Transverse colon (tissue), 4 donors: ENCODE results near the gene FAH. TPM values are rescaled to one million over a fixed set of nuclear protein-coding genes. Genes with fewer than 3 reads are reported as not detected.

Source experiments
- DNase-seq: peaks from one replicate; pipeline ENCODE4 v3.0.0-alpha.2; 2019
- H3K27ac ChIP-seq, 4 donors: fragments of 200-600 bp; sonication (generic); 2 replicates each; pipeline ENCODE4 v1.5.1; 2016 to 2018; ENCODE audit warnings: inconsistent platforms in 4 of 4
- H3K27me3 ChIP-seq: fragments of 200-600 bp; sonication (generic); 2 replicates; pipeline ENCODE4 v1.5.1; 2017; ENCODE audit warnings: inconsistent platforms
- H3K36me3 ChIP-seq, 4 donors: fragments of 200-600 bp; sonication (generic); 2 replicates each; pipeline ENCODE4 v1.5.1; 2017 to 2019; ENCODE audit warnings: inconsistent platforms in 4 of 4
- H3K4me1 ChIP-seq, 4 donors: fragments of 200-600 bp; sonication (generic); 2 replicates each; pipeline ENCODE4 v1.5.1; 2017 to 2020; ENCODE audit warnings: inconsistent platforms in 4 of 4
- H3K4me3 ChIP-seq, 4 donors: fragments of 200-600 bp; sonication (generic); 1 replicate in 1 of 4; 2 replicates in 3 of 4; pipeline versions ENCODE4 v1.5.1 to v1.6.1; 2017 to 2019; ENCODE audit warnings: inconsistent platforms in 4 of 4
- H3K9me3 ChIP-seq, 2 donors: fragments of 200-600 bp; sonication (generic); 2 replicates each; pipeline ENCODE4 v1.5.1; 2017 to 2019; ENCODE audit warnings: inconsistent platforms in 2 of 2
- EP300 ChIP-seq: sonication (generic); formaldehyde crosslinking; IDR thresholded peaks from one replicate; pipeline ENCODE4 v1.6.1; 2017; ENCODE audit warnings: antibody characterized with exemption, low read depth
- POLR2A ChIP-seq: fragments of 450-650 bp; IDR thresholded peaks from one replicate; pipeline ENCODE4 v1.6.1; 2016; ENCODE audit warnings: antibody characterized with exemption, mild to moderate bottlenecking, moderate library complexity
- POLR2AphosphoS5 ChIP-seq, 3 donors: sonication (generic); formaldehyde crosslinking; IDR thresholded peaks; one replicate each; pipeline ENCODE4 v1.6.1; 2016; ENCODE audit warnings: antibody characterized with exemption in 3 of 3
- WGBS, 2 donors: methylation state at CpG; one replicate each; pipeline ENCODE4 v1.1.5; 2018; ENCODE audit warnings: low coverage in 1 of 2; 5-methylcytosine and 5-hydroxymethylcytosine counted together
- in situ Hi-C, 4 donors: fragments of 200-750 bp; cut with MboI; loops; one replicate each; pipeline versions ENCODE4 v1.15.0 to v1.15.1; 2017; ENCODE audit warnings: low sequenced_read_pairs in 3 of 4, low pct_ligation_motif_present in 1 of 4, low pct_unique_long_range_greater_than_20kb in 1 of 4
- intact Hi-C: fragments of 100-400 bp; cut with DNase I; formaldehyde crosslinking; loops from one replicate; pipeline ENCODE4 v1.15.1; 2023; ENCODE audit warnings: low total_unique reads
- total RNA-seq, 4 donors: library from RNA; depleted of rRNA; stranded (reverse); fragments of >200 nt; gene quantifications; one replicate each; pipeline ENCODE4 v1.1.0, GENCODE V29; 2016
- TF ChIP-seq, protein P1 (sequence below), 5 experiments: fragments of 200-600 bp in 3 of 5; fragments of 450-650 bp in 2 of 5; sonication (generic) in 3 of 5; IDR thresholded peaks; 1 replicate in 2 of 5; 2 replicates in 3 of 5; pipeline ENCODE4 v1.5.1; 2016 to 2017; ENCODE audit warnings: antibody characterized with exemption in 5 of 5, inconsistent platforms in 3 of 5, mild to moderate bottlenecking in 2 of 5, moderate library complexity in 1 of 5

The FAH gene
- total RNA-seq, 4 donors from 2014 or later = 5.6 to 10.6 (median 8.7) TPM

DNA sequence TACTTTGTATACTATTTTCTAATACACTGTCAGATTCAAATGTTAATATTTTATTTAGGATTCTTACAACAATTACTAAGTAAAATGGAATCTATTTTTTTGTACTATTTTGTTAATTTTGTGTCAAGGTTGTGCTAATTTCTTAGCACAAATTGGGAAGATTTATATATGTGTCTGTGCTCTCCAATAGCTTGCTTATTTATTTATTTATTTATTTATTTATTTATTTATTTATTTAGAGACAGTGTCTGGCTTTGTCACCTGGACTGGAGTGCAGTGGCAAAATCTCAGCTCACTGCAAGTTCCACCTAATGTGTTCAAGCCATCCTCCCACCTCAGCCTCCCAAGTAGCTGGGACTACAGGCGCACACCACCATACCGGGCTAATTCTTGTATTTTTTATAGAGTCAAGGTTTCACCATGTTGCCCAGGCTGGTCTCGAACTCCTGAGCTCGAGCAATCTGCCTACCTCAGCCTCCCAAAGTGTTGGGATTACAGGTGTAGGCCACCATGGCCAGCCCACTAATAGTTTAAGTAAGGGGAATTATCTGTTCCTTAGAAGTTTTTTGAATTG, 64.6 kb downstream of the FAH start:
- Histone ChIP-seq H3K27ac (no peak overlapping the region), H3K4me1 (no peaks in the 10 kb centered on the region), H3K36me3 (no peaks in the 10 kb centered on the region), H3K27me3 (no peaks in the 10 kb centered on the region), H3K9me3 (no peaks in the 10 kb centered on the region), H3K4me3 (no peak overlapping the region)
- DNase-seq = no peak
- in situ Hi-C loops (no loop called here), intact Hi-C loops (no loop called here)
- TF ChIP-seq, protein P1, sequence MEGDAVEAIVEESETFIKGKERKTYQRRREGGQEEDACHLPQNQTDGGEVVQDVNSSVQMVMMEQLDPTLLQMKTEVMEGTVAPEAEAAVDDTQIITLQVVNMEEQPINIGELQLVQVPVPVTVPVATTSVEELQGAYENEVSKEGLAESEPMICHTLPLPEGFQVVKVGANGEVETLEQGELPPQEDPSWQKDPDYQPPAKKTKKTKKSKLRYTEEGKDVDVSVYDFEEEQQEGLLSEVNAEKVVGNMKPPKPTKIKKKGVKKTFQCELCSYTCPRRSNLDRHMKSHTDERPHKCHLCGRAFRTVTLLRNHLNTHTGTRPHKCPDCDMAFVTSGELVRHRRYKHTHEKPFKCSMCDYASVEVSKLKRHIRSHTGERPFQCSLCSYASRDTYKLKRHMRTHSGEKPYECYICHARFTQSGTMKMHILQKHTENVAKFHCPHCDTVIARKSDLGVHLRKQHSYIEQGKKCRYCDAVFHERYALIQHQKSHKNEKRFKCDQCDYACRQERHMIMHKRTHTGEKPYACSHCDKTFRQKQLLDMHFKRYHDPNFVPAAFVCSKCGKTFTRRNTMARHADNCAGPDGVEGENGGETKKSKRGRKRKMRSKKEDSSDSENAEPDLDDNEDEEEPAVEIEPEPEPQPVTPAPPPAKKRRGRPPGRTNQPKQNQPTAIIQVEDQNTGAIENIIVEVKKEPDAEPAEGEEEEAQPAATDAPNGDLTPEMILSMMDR (IDR thresholded peaks at IDR 0.05) = no peak
- TF ChIP-seq EP300 = no peak
- TF ChIP-seq POLR2A = no peak
- TF ChIP-seq POLR2AphosphoS5 (IDR thresholded peaks at IDR 0.05) = no peak
- WGBS, 2 donors = 82% methylated on average over 4 of the region's 4 CpGs; no CpG with 5 or more reads in 1 of the 2 donors

DNA sequence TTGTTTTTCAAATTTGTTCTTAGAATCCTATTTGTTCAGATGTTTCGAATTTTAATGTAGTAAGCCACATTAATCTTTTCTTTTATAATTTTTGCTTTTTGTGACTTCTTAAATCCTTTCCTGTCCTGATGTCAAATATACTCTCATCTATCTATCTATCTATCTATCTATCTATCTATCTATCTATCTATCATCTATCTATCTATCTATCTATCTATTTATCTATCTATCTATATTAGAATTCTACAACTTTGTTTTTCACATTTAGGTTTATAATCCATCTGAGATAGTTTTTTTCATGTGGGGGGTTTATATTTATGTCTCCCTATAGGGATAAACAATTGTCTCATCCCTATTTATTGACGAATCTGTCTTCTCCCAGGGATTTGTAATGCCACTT, 67.2 kb downstream of the FAH start:
- H3K4me1 ChIP-seq = no peaks in the 10 kb centered on the region
- DNase-seq = no peak
- TF ChIP-seq POLR2AphosphoS5 (IDR thresholded peaks at IDR 0.05) (no peak), POLR2A (no peak), EP300 (no peak)
- TF ChIP-seq, protein P1 (IDR thresholded peaks at IDR 0.05) = no peak
- intact Hi-C loops = no loop called here
- in situ Hi-C loops = no loop called here
- H3K4me3 ChIP-seq = no peak overlapping the region
- no peak overlapping the region for H3K27ac ChIP-seq
- WGBS, 2 donors = 81 to 89% methylated on average over 2 of the region's 2 CpGs
- H3K27me3 ChIP-seq = no peaks in the 10 kb centered on the region
- no peaks in the 10 kb centered on the region for H3K9me3 ChIP-seq
- H3K36me3 ChIP-seq = no peaks in the 10 kb centered on the region

DNA sequence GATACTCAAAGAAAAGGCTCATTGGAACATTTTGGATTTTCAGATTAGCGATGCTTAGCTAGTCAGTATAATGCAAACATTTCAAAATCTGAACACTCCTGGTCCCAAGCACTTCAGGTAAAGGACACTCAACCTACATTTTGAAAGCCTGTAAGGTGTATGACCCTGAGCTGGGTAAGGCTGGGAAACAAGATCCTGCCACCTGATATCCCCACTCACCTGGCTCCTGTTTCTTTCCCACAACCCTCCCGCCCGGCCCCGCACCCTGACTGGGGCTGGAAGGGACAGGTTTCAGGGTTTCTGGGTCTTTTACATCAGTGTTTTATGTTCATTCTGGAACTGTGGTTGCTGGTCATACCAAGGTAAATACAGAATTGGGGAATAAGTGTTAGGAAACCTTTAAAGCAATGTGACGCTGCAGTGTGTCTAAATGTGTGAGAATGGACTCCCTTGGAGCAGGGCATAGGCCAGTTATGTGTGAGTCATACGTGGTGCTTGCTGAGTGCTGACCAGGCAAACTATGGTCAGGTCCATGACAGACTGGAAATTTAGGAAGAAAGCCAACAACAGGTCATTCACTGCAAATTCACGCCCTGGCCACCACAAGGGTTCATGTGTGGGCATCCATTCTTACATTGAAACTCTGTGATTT, 76.3 kb downstream of the FAH start:
- no peak overlapping the region for H3K4me3 ChIP-seq
- no peak overlapping the region for H3K27ac ChIP-seq
- no peaks in the 10 kb centered on the region for H3K4me1 ChIP-seq
- H3K36me3 ChIP-seq = no peaks in the 10 kb centered on the region
- intact Hi-C loops = no loop called here
- TF ChIP-seq POLR2AphosphoS5 (IDR thresholded peaks at IDR 0.05) (no peak), POLR2A (no peak), EP300 (no peak)
- TF ChIP-seq, protein P1 (IDR thresholded peaks at IDR 0.05) = no peak
- in situ Hi-C loops = no loop called here
- 80 to 87% methylated on average over 4 to 7 of the region's 7 CpGs for WGBS, 2 donors
- peaks cover 17% of the 10 kb centered on the region for H3K27me3 ChIP-seq
- no peak for DNase-seq
- no peaks in the 10 kb centered on the region for H3K9me3 ChIP-seq

DNA sequence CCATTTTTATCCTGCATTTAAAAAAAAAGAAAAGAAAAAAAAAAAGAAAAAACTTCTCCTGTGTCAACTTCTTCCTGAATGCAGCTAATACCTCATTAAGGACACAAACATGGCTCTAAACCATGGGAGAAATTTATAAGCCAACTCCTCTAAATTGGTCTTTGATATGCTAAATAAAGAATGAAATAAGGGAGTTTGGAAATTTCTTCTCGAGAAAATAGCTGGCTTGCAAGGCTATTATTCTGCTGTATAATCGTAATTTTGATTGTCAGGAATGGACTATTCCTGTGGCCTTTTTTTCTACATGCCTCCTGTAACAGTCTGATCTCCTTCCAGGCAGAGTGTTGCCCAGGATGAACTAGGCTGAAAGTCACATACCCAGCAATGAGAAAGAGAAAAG, 78.6 kb downstream of the FAH start:
- intact Hi-C loops = no loop called here

More for the DNA sequence above, 78.6 kb downstream of the FAH start:
- peaks cover 15% of the 10 kb centered on the region for H3K27me3 ChIP-seq
- 38 to 59% methylated on average over 1 to 2 of the region's 2 CpGs for WGBS, 2 donors
- H3K9me3 ChIP-seq = no peaks in the 10 kb centered on the region
- DNase-seq = no peak
- in situ Hi-C loops = no loop called here
- TF ChIP-seq POLR2AphosphoS5 (IDR thresholded peaks at IDR 0.05) = no peak
- no peak for TF ChIP-seq EP300
- TF ChIP-seq, protein P1 (IDR thresholded peaks at IDR 0.05) = no peak
- TF ChIP-seq POLR2A = no peak
- no peaks in the 10 kb centered on the region for H3K4me1 ChIP-seq
- H3K27ac ChIP-seq = no peak overlapping the region
- H3K4me3 ChIP-seq = no peak overlapping the region
- H3K36me3 ChIP-seq = no peaks in the 10 kb centered on the region
